ENCODE results near the gene IFT43. TPM values are rescaled to one million over a fixed set of nuclear protein-coding genes. Genes with fewer than 3 reads are reported as not detected.
A peak's percentile ranks its signal among the peaks of the same experiment; 100 is the strongest.
"Not testable (repeated sequence)": the region's sequence is repeated elsewhere in the genome, so short reads cannot be mapped to it uniquely, and the experiment has no call there.

IFT43 gene
- total RNA-seq, 1 donor from 2014 or later: 21.6 TPM

DNA sequence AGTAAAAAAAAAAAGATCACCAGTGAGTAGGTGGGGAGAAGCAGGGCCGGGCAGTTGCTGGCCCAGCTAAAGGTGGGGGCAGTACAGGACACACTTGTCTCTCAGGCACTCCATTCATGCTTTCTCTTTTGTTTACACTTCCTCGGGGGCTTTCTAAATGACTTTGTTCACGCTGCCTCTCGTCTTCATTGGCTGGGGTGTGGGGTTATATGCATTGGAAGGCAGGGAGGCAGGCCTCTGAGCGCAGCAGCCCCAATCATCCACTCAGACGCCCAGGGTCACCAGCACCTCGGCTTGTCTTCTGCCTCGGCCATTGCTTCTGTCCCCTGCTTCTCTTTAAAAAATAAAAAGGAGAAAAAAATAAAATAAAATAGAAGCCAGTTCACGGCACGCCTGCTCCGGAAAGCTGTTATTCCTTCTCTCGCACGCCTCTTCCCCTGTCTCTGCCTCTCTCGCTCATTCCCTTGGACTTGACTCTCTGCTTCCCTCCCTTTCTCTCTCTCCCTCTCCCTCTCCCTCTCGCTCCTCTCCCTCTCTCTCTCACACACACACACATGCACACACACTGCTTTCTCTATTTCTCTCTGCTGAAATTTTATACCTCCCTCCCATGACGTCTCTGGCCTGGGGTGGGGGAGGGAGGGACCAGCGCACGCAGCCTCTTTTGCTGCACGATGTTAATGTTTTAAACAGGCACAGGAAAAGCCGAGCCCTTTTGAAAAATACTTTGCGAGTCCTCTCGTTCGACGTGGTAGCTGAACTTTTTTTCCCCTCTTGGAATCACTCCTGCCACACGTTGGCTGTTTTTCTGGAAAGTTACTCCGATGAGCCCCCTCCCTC, 3.9 kb upstream of the IFT43 start, which contains the start of gene TGFB3:
Gene TGFB3 (minus strand): TSS at position 570 of the 840 bp plus-strand sequence. CDS start 1,102 bp downstream, outside the sequence.
- ATAC-seq: peak; percentile 65

DNA sequence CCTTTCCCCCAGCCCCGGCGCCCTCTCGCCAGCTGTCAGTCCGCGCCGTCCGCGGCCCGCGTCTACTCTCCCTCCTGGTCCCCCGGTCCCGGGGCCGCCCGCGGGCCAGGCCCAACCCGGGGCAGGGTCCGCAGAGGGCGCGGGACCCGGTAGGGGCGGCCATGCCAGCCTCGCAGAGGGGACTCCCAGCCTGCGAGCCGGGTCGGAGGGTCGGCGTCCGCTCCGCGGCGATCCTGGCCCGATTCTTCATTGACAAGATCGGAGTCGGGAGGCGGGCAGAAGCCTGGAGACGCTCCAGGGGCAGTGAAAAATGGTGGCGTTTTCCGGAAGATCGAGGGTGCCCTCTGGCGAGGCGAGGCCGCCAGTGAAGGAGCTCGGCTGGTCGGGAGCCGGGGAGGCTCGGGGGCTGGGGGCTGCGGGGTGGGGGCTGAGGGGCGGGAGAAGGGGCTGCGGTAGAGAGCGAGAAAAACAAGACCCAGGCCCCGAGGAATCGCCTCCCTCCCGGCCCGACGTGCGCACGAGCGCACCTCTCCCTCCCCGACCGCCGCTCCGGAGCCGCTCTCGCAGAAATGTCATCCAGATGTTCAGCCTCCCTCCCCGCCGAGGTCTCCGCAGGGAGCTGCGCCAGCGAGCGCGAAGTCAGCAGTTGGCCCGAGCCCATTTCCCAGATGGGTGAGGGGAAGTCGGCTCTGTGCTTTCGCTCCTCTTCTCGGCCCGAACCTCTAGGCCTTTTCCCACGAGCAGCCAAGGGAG, 3.1 kb upstream of the IFT43 start:
- ATAC-seq: peak; percentile 68

DNA sequence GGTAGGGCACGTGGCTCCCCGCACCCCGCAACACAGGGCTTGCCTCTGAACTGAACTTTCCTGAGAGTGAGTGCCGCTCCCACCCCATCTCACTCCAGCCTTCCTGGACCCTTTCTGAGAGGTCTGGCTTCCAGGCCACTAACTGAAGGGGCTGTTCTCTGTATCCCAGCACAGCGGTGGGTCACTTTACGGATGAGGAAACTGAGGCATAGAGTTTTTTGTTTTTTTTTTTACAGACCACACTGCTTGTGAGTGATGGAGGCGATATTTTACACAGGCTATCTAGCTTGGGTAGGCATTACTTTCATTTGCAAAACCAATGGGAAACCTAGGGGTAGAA, 2.6 kb upstream of the IFT43 start:
- ATAC-seq: no peak

- no peak for ATAC-seq
Observed at GRCh38 chr14:75984674-75985073, 889 bp upstream of the IFT43 start.

- no peak for ATAC-seq
Observed at GRCh38 chr14:75986439-75986765, 839 bp downstream of the IFT43 start.

GRCh38 chr14:75987201-75987970, 1.8 kb downstream of the IFT43 start:
- no peak for ATAC-seq

DNA sequence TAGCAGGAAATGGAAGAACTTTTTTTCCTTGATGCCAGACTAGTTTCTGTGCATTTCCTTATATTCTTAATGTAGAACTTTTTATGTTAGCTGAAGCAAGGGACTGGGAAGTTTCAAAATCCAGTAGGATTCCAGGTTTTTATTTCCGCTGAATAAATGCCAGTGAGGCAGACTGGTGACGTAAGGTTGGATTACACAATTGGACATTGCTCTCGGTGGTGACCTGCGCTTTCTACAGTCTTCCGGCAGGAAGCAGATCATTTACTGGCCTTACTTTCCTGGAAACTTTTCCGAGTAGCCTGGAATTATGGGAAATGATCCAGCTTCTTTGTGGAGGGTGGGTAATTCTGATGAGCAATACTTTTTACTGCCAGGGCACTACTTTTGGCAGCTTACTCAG, 3.6 kb downstream of the IFT43 start:
- no peak for ATAC-seq

DNA sequence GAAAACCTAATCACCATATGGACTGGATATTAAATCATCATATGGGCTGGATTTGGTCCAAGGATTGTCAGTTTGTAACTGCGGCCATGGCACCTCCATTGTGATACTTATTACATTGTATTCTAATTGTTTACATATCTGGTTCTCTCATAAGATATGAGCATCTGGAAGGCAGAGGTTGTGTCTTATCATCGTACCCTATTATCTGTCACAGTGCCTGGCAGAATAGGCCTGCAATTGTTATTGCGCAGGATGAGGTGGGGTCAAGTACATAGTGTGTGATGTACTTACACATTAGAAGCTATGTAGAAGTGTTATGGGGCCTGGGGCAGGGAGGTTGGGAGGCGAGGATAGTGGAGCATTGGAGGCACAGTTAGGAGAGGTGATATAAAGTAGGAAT, 4.7 kb downstream of the IFT43 start:
- no peak for ATAC-seq

DNA sequence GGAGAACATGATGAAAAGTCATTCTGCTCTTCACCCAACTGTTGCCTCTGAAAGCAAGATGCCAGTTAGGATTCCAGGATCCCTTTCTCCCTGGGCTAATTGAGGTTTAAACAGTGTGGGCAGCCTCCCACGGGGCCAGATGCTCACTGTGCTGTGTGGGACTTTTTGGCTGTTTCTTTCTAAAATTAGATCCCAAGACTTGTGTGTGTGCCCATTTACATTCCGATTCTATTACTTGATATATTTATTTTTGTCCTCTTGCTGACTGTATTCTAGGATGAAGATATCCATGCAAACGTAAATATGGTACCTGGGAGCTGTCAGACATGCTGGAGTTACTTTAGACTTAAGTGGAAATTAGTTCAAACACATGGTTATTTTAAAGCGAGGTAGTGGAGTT, 6.2 kb downstream of the IFT43 start:
- no peak for ATAC-seq

GRCh38 chr14:75993567-75994041, 8.0 kb downstream of the IFT43 start:
- ATAC-seq: no peak

GRCh38 chr14:75995372-75996041, 9.9 kb downstream of the IFT43 start:
- ATAC-seq: no peak

DNA sequence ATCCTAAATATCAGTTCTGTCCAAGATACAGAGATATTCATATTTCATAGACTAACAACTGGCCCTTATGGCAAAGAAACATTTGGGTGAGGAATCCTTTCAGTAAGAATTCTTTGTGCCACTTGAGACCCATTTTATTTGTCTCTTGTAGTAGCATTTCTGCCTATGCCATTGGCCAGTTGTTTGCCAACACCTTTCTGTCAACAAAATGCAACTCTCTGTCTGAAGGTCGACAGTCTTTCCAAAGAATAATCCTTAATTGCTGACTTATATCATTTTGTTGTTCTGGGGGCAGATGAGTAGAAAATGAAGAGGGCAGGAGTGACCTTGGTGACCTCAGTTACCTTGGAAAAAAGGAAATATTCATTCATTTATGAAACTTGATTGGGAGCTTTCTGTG, 10.9 kb downstream of the IFT43 start:
- ATAC-seq: no peak

DNA sequence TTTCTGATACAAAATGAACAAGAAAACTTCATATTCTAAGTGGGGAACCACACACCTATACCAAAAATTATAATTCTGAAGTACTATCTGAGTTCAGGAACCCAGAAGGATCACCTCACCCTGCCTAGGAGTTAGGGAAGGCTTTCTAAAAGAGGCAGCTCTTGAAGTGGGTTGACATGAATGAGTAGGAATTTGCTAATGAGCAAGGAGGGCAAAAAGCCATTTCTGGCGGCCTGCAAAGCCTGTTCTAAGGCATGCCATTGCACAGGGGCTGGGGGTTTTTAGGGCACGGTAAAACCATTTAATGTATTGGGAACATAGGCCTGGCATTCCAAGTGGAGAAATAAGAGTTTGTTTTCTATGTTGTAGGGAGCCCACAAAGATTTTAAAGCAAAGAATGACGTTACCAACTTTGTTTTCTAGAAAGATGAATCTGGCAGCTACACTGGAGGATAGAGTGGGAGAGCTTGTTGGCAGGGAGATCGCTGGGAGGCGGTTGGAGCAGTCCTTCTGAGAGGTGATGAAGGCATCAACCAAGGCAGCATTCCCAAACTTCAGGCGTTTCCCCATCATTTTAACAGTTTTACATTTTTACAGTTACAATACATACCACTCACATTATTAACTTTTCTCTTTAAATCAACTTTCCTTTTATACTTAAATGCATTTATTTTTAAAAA, 14.1 kb downstream of the IFT43 start:
- ATAC-seq: no peak

GRCh38 chr14:76002383-76002782, 16.8 kb downstream of the IFT43 start:
- ATAC-seq: no peak

GRCh38 chr14:76006253-76006652, 20.7 kb downstream of the IFT43 start:
- ATAC-seq: no peak

DNA sequence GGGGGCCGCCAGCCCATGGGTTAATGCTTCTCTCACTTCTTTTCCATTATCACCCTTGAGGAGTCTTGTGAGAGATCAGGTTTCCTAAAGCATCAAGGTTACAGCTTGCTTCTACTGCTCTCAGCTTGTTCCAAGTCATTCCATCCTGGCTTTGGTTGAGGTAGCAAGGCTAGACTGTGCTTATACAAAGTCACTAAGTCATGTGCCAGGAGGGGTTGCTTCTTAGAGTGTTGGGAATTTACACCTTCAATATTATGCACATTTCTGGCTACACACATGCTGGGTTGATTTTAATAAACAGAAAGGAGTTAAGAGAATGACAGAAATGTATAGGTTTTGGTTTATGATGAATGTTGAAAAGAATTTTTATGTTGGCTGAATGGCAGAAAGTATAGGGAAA, 21.8 kb downstream of the IFT43 start:
- no peak for ATAC-seq

GRCh38 chr14:76007852-76008251, 22.3 kb downstream of the IFT43 start:
- no peak for ATAC-seq

GRCh38 chr14:76009627-76010026, 24.1 kb downstream of the IFT43 start:
- ATAC-seq: not testable (repeated sequence)

GRCh38 chr14:76011930-76012329, 26.4 kb downstream of the IFT43 start:
- ATAC-seq: no peak

DNA sequence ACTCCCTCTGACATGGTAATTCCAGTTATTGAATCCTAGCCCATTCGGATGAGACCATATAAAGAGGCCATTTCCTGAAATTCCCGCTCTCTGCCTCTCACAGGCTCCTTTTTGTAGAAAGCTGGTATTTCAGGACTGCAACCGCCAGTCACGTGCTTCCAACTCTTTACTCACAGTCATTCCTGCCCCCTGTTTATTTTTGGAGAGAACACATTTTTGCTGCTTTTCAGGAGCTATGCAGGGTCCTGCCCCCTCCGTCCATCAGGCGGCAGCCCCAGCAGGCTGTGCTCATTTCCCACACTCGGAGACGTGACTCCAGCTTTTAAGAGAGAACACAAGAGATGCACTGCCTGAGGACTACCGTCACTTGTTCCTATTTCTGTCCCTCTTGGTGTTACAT, 26.8 kb downstream of the IFT43 start:
- no peak for ATAC-seq

DNA sequence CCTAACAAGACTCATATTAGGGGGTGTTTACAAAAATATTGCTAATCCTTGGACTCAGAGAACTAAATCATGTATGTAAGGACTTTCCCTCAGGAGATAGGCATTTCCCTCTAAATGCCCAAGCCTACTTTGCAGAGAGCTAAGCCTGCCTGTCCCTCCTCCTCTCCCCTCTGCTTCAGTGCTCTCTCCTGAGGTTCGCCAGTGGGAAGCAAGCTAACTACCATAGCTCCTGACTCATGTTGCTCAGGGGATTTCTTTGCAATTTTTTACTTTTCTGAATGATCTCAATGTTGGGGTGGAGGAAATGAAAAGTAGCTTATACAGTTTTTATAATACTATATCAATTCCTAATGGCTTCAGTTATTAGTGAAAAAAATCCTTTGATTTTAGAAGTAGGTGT, 29.6 kb downstream of the IFT43 start:
- no peak for ATAC-seq

DNA sequence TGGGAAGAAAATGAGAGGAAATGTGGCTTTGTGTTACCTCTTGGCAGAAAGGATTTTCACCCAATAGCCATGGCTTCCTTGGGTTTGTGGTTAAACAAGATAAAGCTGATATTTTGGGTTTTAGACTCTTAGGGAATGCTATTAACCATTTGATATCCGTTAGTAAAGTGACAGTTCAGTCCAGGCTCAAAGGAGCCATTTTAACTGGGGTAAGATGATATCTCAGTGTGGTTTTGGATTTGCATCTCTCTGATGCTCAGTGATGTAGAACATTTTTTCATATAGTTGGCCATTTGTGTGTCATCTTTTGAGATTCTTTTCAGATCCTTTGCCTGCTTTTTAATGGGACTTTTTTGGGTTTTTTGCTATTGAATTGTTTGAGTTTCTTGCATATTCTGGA, 30.1 kb downstream of the IFT43 start:
- no peak for ATAC-seq

All from esophagus mucosa (tissue), 1 donor.